Uterus (tissue), 4 donors: ENCODE measurements around the gene TMEM181. TPM values are rescaled to one million over a fixed set of nuclear protein-coding genes. Genes with fewer than 3 reads are reported as not detected.
A peak's percentile ranks its signal among the peaks of the same experiment; 100 is the strongest.

Experiments
- DNase-seq, 2 donors: peaks; one replicate each; pipeline ENCODE4 v3.0.0-alpha.2; 2019 to 2020
- H3K27ac ChIP-seq, 2 donors: fragments of 200-600 bp; sonication (generic); 1 replicate in 1 of 2; 2 replicates in 1 of 2; pipeline ENCODE4 v1.5.1; 2016 to 2018
- H3K27me3 ChIP-seq, 2 donors: fragments of 200-600 bp; sonication (generic); one replicate each; pipeline ENCODE4 v1.5.1; 2018 to 2019; ENCODE audit warnings: control low read depth in 1 of 2
- H3K36me3 ChIP-seq, 2 donors: fragments of 200-600 bp; sonication (generic); one replicate each; pipeline ENCODE4 v1.5.1; 2019; ENCODE audit warnings: control low read depth in 1 of 2
- H3K4me1 ChIP-seq, 2 donors: fragments of 200-600 bp; sonication (generic); one replicate each; pipeline ENCODE4 v1.5.1; 2018 to 2019; ENCODE audit warnings: control low read depth in 1 of 2
- H3K4me3 ChIP-seq, 2 donors: fragments of 200-600 bp; sonication (generic); 1 replicate in 1 of 2; 2 replicates in 1 of 2; pipeline ENCODE4 v1.5.1; 2018 to 2019; ENCODE audit warnings: mild to moderate bottlenecking in 1 of 2
- H3K9me3 ChIP-seq, 2 donors: fragments of 200-600 bp; sonication (generic); one replicate each; pipeline ENCODE4 v1.5.1; 2019; ENCODE audit warnings: control low read depth in 1 of 2
- CTCF ChIP-seq, 4 experiments: fragments of 200-600 bp in 2 of 4; fragments of 450-650 bp in 2 of 4; sonication (generic) in 2 of 4; IDR thresholded peaks; one replicate each; pipeline ENCODE4 v1.5.1; 2016 to 2019; ENCODE audit warnings: antibody characterized with exemption in 4 of 4, mild to moderate bottlenecking in 2 of 4, moderate library complexity in 1 of 4
- POLR2A ChIP-seq, 2 donors: fragments of 450-650 bp; IDR thresholded peaks; one replicate each; pipeline ENCODE4 v1.6.1; 2016; ENCODE audit warnings: antibody characterized with exemption in 2 of 2, mild to moderate bottlenecking in 1 of 2, moderate library complexity in 1 of 2
- intact Hi-C: fragments of 100-400 bp; cut with DNase I; formaldehyde crosslinking; loops from one replicate; pipeline ENCODE4 v1.15.1; 2023; ENCODE audit warnings: low total_unique reads
- total RNA-seq, 4 donors: library from RNA; depleted of rRNA in 3 of 4; stranded (reverse); fragments of >200 nt in 3 of 4; gene quantifications; one replicate each; pipeline versions ENCODE4 v1.1.0 to v1.2.4, GENCODE V29; 2014 to 2023
- donor health status: DM: yes; HTN: yes; CAD: no.

Gene TMEM181
- total RNA-seq, 4 donors from 2014 or later, result 17.6 to 36.6 (median 28.8) TPM

GRCh38 chr6:158516098-158516497 lies 43.8 kb upstream of the TMEM181 start:
- intact Hi-C loops, result no loop called here
- H3K27ac ChIP-seq, result no peak overlapping the region
- TF ChIP-seq CTCF (IDR thresholded peaks at IDR 0.05) (no peak), POLR2A (IDR thresholded peaks at IDR 0.05) (no peak)
- H3K36me3 ChIP-seq, result no peaks in the 10 kb centered on the region
- DNase-seq, result no peak
- H3K9me3 ChIP-seq, result no peaks in the 10 kb centered on the region
- no peak overlapping the region for H3K4me3 ChIP-seq
- no peaks in the 10 kb centered on the region for H3K4me1 ChIP-seq
- H3K27me3 ChIP-seq, result no peaks in the 10 kb centered on the region

- Histone ChIP-seq H3K4me3 (no peak overlapping the region), H3K27me3 (no peaks in the 10 kb centered on the region), H3K27ac (no peak overlapping the region), H3K36me3 (no peaks in the 10 kb centered on the region), H3K9me3 (no peaks in the 10 kb centered on the region), H3K4me1 (no peaks in the 10 kb centered on the region)
- no peak for DNase-seq
- TF ChIP-seq POLR2A (IDR thresholded peaks at IDR 0.05) (no peak), CTCF (IDR thresholded peaks at IDR 0.05) (no peak)
- intact Hi-C loops, result no loop called here
These were observed 42.9 kb upstream of the TMEM181 start for GRCh38 chr6:158517038-158517437.

GRCh38 chr6:158517581-158517980 lies 42.3 kb upstream of the TMEM181 start:
- intact Hi-C loops, result no loop called here
- no peak for DNase-seq
- H3K36me3 ChIP-seq, result no peaks in the 10 kb centered on the region
- no peak overlapping the region for H3K27ac ChIP-seq
- no peaks in the 10 kb centered on the region for H3K9me3 ChIP-seq
- no peak overlapping the region for H3K4me3 ChIP-seq
- TF ChIP-seq POLR2A (IDR thresholded peaks at IDR 0.05) (no peak), CTCF (IDR thresholded peaks at IDR 0.05) (no peak)
- no peaks in the 10 kb centered on the region for H3K27me3 ChIP-seq
- H3K4me1 ChIP-seq, result no peaks in the 10 kb centered on the region

- Histone ChIP-seq H3K36me3 (no peaks in the 10 kb centered on the region), H3K4me3 (peak overlapping the region; percentile 2 to 4), H3K27me3 (no peaks in the 10 kb centered on the region), H3K27ac (no peak overlapping the region), H3K9me3 (no peaks in the 10 kb centered on the region), H3K4me1 (no peaks in the 10 kb centered on the region)
- peak; percentile 44 to 52 for DNase-seq
- TF ChIP-seq POLR2A (IDR thresholded peaks at IDR 0.05) (no peak), CTCF (IDR thresholded peaks at IDR 0.05) (peak; percentile 39 to 59 (median 54))
- intact Hi-C loops, result no loop called here
These were observed 41.4 kb upstream of the TMEM181 start for GRCh38 chr6:158518191-158519127.

- DNase-seq, result no peak
- TF ChIP-seq CTCF (IDR thresholded peaks at IDR 0.05) (no peak), POLR2A (IDR thresholded peaks at IDR 0.05) (no peak)
- Histone ChIP-seq H3K27me3 (no peaks in the 10 kb centered on the region), H3K27ac (no peak overlapping the region), H3K9me3 (no peaks in the 10 kb centered on the region), H3K36me3 (no peaks in the 10 kb centered on the region), H3K4me1 (no peaks in the 10 kb centered on the region), H3K4me3 (no peak overlapping the region)
- intact Hi-C loops, result no loop called here
These were observed 40.6 kb upstream of the TMEM181 start for GRCh38 chr6:158519300-158519699.
